Stomach (tissue), 9 donors: Measurements from ENCODE around the gene PNPLA3. TPM values are rescaled to one million over a fixed set of nuclear protein-coding genes. Genes with fewer than 3 reads are reported as not detected.
A peak's percentile ranks its signal among the peaks of the same experiment; 100 is the strongest.

ENCODE experiments used
- DNase-seq, 2 donors: peaks; one replicate each; pipeline versions ENCODE4 v3.0.0 to v3.0.0-alpha.2; 2013 to 2019
- H3K27ac ChIP-seq, 5 donors: fragments of 200-600 bp in 4 of 5; sonication (generic) in 4 of 5; one replicate each; pipeline ENCODE4 v1.5.1; 2013 to 2019; ENCODE audit warnings: mild to moderate bottlenecking in 1 of 5, moderate library complexity in 1 of 5
- H3K27me3 ChIP-seq, 3 donors: fragments of 200-600 bp; sonication (generic); one replicate each; pipeline ENCODE4 v1.5.1; 2017 to 2019; ENCODE audit warnings: mixed run types in 1 of 3
- H3K36me3 ChIP-seq, 4 donors: fragments of 200-600 bp; sonication (generic); 1 replicate in 3 of 4; 2 replicates in 1 of 4; pipeline ENCODE4 v1.5.1; 2016 to 2019
- H3K4me1 ChIP-seq, 4 donors: fragments of 200-600 bp; sonication (generic); one replicate each; pipeline ENCODE4 v1.5.1; 2016 to 2019
- H3K4me3 ChIP-seq, 4 donors: fragments of 200-600 bp; sonication (generic) in 3 of 4; one replicate each; pipeline ENCODE4 v1.5.1; 2016 to 2019; ENCODE audit warnings: mild to moderate bottlenecking in 1 of 4
- H3K9me3 ChIP-seq, 4 donors: fragments of 200-600 bp; sonication (generic); one replicate each; pipeline ENCODE4 v1.5.1; 2016 to 2019
- CTCF ChIP-seq, 7 experiments: fragments of 450-650 bp in 4 of 7; fragments of 200-600 bp in 3 of 7; sonication (generic) in 3 of 7; IDR thresholded peaks; one replicate each; pipeline ENCODE4 v1.5.1; 2016 to 2019; ENCODE audit warnings: antibody characterized with exemption in 7 of 7, control low read depth in 2 of 7, mild to moderate bottlenecking in 1 of 7
- EP300 ChIP-seq: sonication (generic); formaldehyde crosslinking; IDR thresholded peaks from one replicate; pipeline ENCODE4 v1.6.1; 2017; ENCODE audit warnings: antibody characterized with exemption
- POLR2A ChIP-seq, 4 donors: fragments of 450-650 bp; IDR thresholded peaks; one replicate each; pipeline ENCODE4 v1.6.1; 2016; ENCODE audit warnings: antibody characterized with exemption in 4 of 4, control low read depth in 2 of 4, mild to moderate bottlenecking in 1 of 4, moderate library complexity in 1 of 4
- POLR2AphosphoS5 ChIP-seq, 3 donors: sonication (generic); formaldehyde crosslinking; IDR thresholded peaks; one replicate each; pipeline ENCODE4 v1.6.1; 2016; ENCODE audit warnings: antibody characterized with exemption in 3 of 3
- WGBS, 5 donors: extraction: QIAGEN DNeasy Blood & Tissue Kit in 3 of 5; methylation state at CpG; one replicate each; pipeline versions ENCODE4 v1.1.5 to v1.1.7; 2013 to 2018; 5-methylcytosine and 5-hydroxymethylcytosine counted together
- intact Hi-C: fragments of 100-400 bp; cut with DNase I; formaldehyde crosslinking; loops from one replicate; pipeline ENCODE4 v1.15.1; 2023; ENCODE audit warnings: low total_unique reads
- polyA plus RNA-seq, 3 donors: library from polyadenylated mRNA; stranded (reverse); fragments of 200-250 nt; gene quantifications; one replicate each; pipeline ENCODE4 v1.2.3, GENCODE V29; 2013
- total RNA-seq, 5 donors: library from RNA; depleted of rRNA; stranded (reverse); fragments of >200 nt; gene quantifications; one replicate each; pipeline versions ENCODE4 v1.1.0 to v1.2.3, GENCODE V29; 2014 to 2016
- donor health status: healthy with polysubstance abuse.
- donor health status: Bipolar disorder and iron deficiency.
- donor health status: healthy.

PNPLA3 gene
- total and polyA plus RNA-seq, 8 donors = 0.12 to 0.73 (median 0.47) TPM; not detected in 4

- Histone ChIP-seq H3K4me3 (no peak overlapping the region), H3K27me3 (peaks cover 24 to 96% (median 66%) of the 10 kb centered on the region in 3 donors), H3K27ac (no peak overlapping the region), H3K4me1 (peaks cover 9 to 16% (median 11%) of the 10 kb centered on the region in 4 donors), H3K36me3 (no peaks in the 10 kb centered on the region), H3K9me3 (no peaks in the 10 kb centered on the region)
- WGBS, 5 donors = 54 to 72% (median 66%) methylated on average over 16 of the region's 16 CpGs
- intact Hi-C loops = no loop called here
- TF ChIP-seq CTCF (IDR thresholded peaks at IDR 0.05) (no peak), POLR2A (IDR thresholded peaks at IDR 0.05) (no peak), POLR2AphosphoS5 (IDR thresholded peaks at IDR 0.05) (no peak), EP300 (no peak)
- DNase-seq = no peak
Observed at GRCh38 chr22:43889201-43889859, 34.3 kb upstream of the PNPLA3 start.

GRCh38 chr22:43889860-43890253 is 33.7 kb upstream of the PNPLA3 start:
- H3K27ac ChIP-seq = no peak overlapping the region
- no peaks in the 10 kb centered on the region for H3K36me3 ChIP-seq
- intact Hi-C loops = no loop called here
- no peaks in the 10 kb centered on the region for H3K9me3 ChIP-seq
- peaks cover 24 to 96% (median 66%) of the 10 kb centered on the region in 3 donors for H3K27me3 ChIP-seq
- DNase-seq = no peak
- TF ChIP-seq POLR2AphosphoS5 (IDR thresholded peaks at IDR 0.05) (no peak), POLR2A (IDR thresholded peaks at IDR 0.05) (no peak)
- WGBS, 5 donors = 40 to 53% (median 45%) methylated on average over 3 to 4 of the region's 4 CpGs
- peaks cover 9 to 16% (median 11%) of the 10 kb centered on the region in 4 donors for H3K4me1 ChIP-seq
- H3K4me3 ChIP-seq = no peak overlapping the region

- H3K27me3 ChIP-seq = peaks cover 24 to 94% (median 64%) of the 10 kb centered on the region in 3 donors
- peaks cover 9 to 16% (median 11%) of the 10 kb centered on the region in 4 donors for H3K4me1 ChIP-seq
- no peak for DNase-seq
- no peak for TF ChIP-seq POLR2A (IDR thresholded peaks at IDR 0.05)
- TF ChIP-seq EP300 = no peak
- TF ChIP-seq CTCF (IDR thresholded peaks at IDR 0.05) = no peak
- no peak for TF ChIP-seq POLR2AphosphoS5 (IDR thresholded peaks at IDR 0.05)
- WGBS, 5 donors = 14 to 39% (median 17%) methylated on average over 4 to 24 of the region's 24 CpGs
- no peak overlapping the region for H3K4me3 ChIP-seq
- intact Hi-C loops = no loop called here
- H3K9me3 ChIP-seq = no peaks in the 10 kb centered on the region
- no peak overlapping the region for H3K27ac ChIP-seq
- H3K36me3 ChIP-seq = no peaks in the 10 kb centered on the region
Observed at GRCh38 chr22:43890901-43891331, 32.7 kb upstream of the PNPLA3 start.

- peak within 1 kb of the TSS in 1 of 4 donors; percentile 16 for H3K4me3 ChIP-seq
- no peaks in the 10 kb centered on the region for H3K36me3 ChIP-seq
- 0 to 7% (median 3%) methylated on average over 16 to 72 of the region's 72 CpGs for WGBS, 5 donors
- H3K4me1 ChIP-seq = peaks cover 9 to 16% (median 11%) of the 10 kb centered on the region in 4 donors
- intact Hi-C loops = no loop called here
- no peaks in the 10 kb centered on the region for H3K9me3 ChIP-seq
- H3K27ac ChIP-seq = no peak within 1 kb of the TSS
- H3K27me3 ChIP-seq = peaks cover 24 to 94% (median 58%) of the 10 kb centered on the region in 3 donors
- no peak for DNase-seq
- TF ChIP-seq POLR2AphosphoS5 (IDR thresholded peaks at IDR 0.05) (no peak), EP300 (no peak), POLR2A (IDR thresholded peaks at IDR 0.05) (no peak), CTCF (IDR thresholded peaks at IDR 0.05) (no peak)
Observed at GRCh38 chr22:43891360-43892182, 32.0 kb upstream of the PNPLA3 start, which contains the start of gene PNPLA5. Gene PNPLA5, minus strand, starts transcription at chr22:43892013. Its CDS starts 133 bp downstream, at chr22:43891880.
